Measurements from ENCODE around the gene HERC6. TPM values are rescaled to one million over a fixed set of nuclear protein-coding genes. Genes with fewer than 3 reads are reported as not detected.
A peak's percentile ranks its signal among the peaks of the same experiment; 100 is the strongest.

The HERC6 gene
- polyA plus RNA-seq (0.33 TPM in 1 of 2 replicates, not detected in the other), polyA minus RNA-seq (0.49 and 0.81 TPM in 2 replicates)

GRCh38 chr4:88378691-88379559 lies at the start of gene HERC6:
TSS of gene HERC6 (plus strand) at chr4:88378852. CDS start at chr4:88378922, 70 bp downstream.
- Histone ChIP-seq H3K9me2 (ENCODE audit: insufficient read depth, low read length) (no peaks in the 10 kb centered on the region), H4K20me1 (ENCODE audit: insufficient read depth) (no peaks in the 10 kb centered on the region), H3K9ac (ENCODE audit: low read length) (no peak within 1 kb of the TSS), H3K4me2 (ENCODE audit: low read length) (peak within 1 kb of the TSS; percentile 51), H3K27ac (ENCODE audit: low read length) (no peak within 1 kb of the TSS), H3K36me3 (ENCODE audit: insufficient read depth, low read length) (no peaks in the 10 kb centered on the region), H3K27me3 (ENCODE audit: insufficient read depth, low read depth, low read length) (peaks cover 19% of the 10 kb centered on the region), H3K9me3 (ENCODE audit: low read length) (no peaks in the 10 kb centered on the region), H3F3A (ENCODE audit: insufficient read depth, low read length, poor library complexity, severe bottlenecking) (no peaks in the 10 kb centered on the region), H2AFZ (ENCODE audit: low read depth, low read length) (peak within 1 kb of the TSS; percentile 25), H3K4me3 (ENCODE audit: low read length) (peak within 1 kb of the TSS; percentile 68), H3K79me2 (replicated peaks; ENCODE audit: insufficient read depth, low read length) (no peaks in the 10 kb centered on the region)
- TF ChIP-seq EP300 (conservative IDR thresholded peaks at IDR 0.05; ENCODE audit: poor library complexity, severe bottlenecking) (no peak), SMC3 (conservative IDR thresholded peaks at IDR 0.05; ENCODE audit: poor library complexity) (peak; percentile 22), CTCF (IDR thresholded peaks at IDR 0.05; ENCODE audit: poor library complexity, severe bottlenecking) (peak; percentile 54)

- Histone ChIP-seq H3K27ac (ENCODE audit: low read length) (no peak overlapping the region), H4K20me1 (ENCODE audit: insufficient read depth) (no peaks in the 10 kb centered on the region), H3K27me3 (ENCODE audit: insufficient read depth, low read depth, low read length) (no peaks in the 10 kb centered on the region), H3K79me2 (replicated peaks; ENCODE audit: insufficient read depth, low read length) (no peaks in the 10 kb centered on the region), H3K9me2 (ENCODE audit: insufficient read depth, low read length) (no peaks in the 10 kb centered on the region), H3K9me3 (ENCODE audit: low read length) (no peaks in the 10 kb centered on the region), H3K9ac (ENCODE audit: low read length) (no peak overlapping the region), H3F3A (ENCODE audit: insufficient read depth, low read length, poor library complexity, severe bottlenecking) (no peaks in the 10 kb centered on the region), H3K36me3 (ENCODE audit: insufficient read depth, low read length) (no peaks in the 10 kb centered on the region), H3K4me2 (ENCODE audit: low read length) (no peak overlapping the region), H2AFZ (ENCODE audit: low read depth, low read length) (no peak overlapping the region), H3K4me3 (ENCODE audit: low read length) (no peak overlapping the region)
- TF ChIP-seq CTCF (IDR thresholded peaks at IDR 0.05; ENCODE audit: poor library complexity, severe bottlenecking) (no peak), POLR2AphosphoS5 (IDR thresholded peaks at IDR 0.05) (no peak), SMC3 (conservative IDR thresholded peaks at IDR 0.05; ENCODE audit: poor library complexity) (no peak), EZH2 (IDR thresholded peaks at IDR 0.05; ENCODE audit: borderline replicate concordance, insufficient read depth, low read length, poor library complexity, severe bottlenecking) (no peak), TAF1 (IDR thresholded peaks at IDR 0.05; ENCODE audit: low read depth) (no peak), RAD21 (conservative IDR thresholded peaks at IDR 0.05) (no peak), EP300 (conservative IDR thresholded peaks at IDR 0.05; ENCODE audit: poor library complexity, severe bottlenecking) (no peak), MXI1 (conservative IDR thresholded peaks at IDR 0.05; ENCODE audit: poor library complexity, severe bottlenecking) (no peak), REST (IDR thresholded peaks at IDR 0.05; ENCODE audit: borderline replicate concordance) (no peak)
Measured at GRCh38 chr4:88333741-88334405, 44.8 kb upstream of the HERC6 start.

Data from neural cell (in vitro differentiated cells).